HG03097 (cell line): Measurements from ENCODE around the gene SRSF4.

Experiments
- ATAC-seq: cut with Tn5 transposase; IDR thresholded peaks from one replicate; pipeline ENCODE4 v1.9.1; 2021; ENCODE audit not compliant: unreplicated experiment, low FRiP score

Gene SRSF4

DNA sequence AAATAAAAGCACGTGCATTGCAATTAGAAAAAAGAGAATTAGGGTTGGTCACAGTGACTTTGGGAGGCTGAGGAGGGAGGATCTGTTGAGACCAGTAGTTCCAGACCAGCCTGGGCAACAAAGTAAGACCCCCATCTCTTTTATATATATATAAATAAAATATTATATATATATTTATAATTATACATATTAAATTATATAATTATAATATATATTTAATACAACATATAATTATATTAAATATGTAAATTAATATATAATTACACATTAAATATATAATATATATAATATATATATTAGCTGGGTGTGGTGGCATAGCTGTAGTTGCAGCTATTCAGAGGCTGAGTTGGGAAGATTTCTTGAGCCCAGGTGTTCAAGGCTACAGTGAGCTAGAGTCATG is 81.2 kb downstream of the SRSF4 start:
- ATAC-seq: no peak

DNA sequence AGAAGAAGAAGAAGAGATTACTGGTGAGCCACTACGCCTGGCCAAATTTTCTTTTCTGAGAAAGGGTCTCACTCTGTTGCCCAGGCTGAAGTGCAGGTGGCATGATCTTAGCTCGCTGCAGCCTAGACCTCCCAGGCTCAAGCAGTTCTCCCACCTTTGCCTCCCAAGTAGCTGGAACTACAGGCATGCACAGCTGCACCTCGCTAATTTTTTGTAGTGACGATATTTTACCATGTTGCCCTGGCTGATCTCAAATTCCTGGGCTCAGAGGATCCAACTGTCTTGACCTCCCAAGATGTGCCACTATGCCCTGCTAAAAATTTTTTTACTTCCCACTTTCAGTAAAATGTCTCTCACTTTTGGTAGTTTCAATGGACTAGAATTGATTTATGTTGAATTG is 82.4 kb downstream of the SRSF4 start:
- ATAC-seq: no peak
